ENCODE results near the gene S100A13.
A peak's percentile ranks its signal among the peaks of the same experiment; 100 is the strongest.
"Not testable (repeated sequence)": the region's sequence is repeated elsewhere in the genome, so short reads cannot be mapped to it uniquely, and the experiment has no call there.

S100A13 gene

GRCh38 chr1:153647346-153647714, 20.0 kb upstream of the S100A13 start:
- DNase-seq = no peak

GRCh38 chr1:153646672-153647345, 19.5 kb upstream of the S100A13 start:
- no peak for DNase-seq

- no peak for DNase-seq
Measured at GRCh38 chr1:153643816-153644215, 16.5 kb upstream of the S100A13 start.

GRCh38 chr1:153643100-153643499, 15.8 kb upstream of the S100A13 start:
- DNase-seq = no peak

- DNase-seq = no peak
Measured at GRCh38 chr1:153642161-153642560, 14.9 kb upstream of the S100A13 start.

- DNase-seq = no peak
Measured at GRCh38 chr1:153640861-153641260, 13.6 kb upstream of the S100A13 start.

GRCh38 chr1:153640213-153640612, 12.9 kb upstream of the S100A13 start:
- DNase-seq = not testable (repeated sequence)

- DNase-seq = no peak
Measured at GRCh38 chr1:153639280-153639679, 12.0 kb upstream of the S100A13 start.

GRCh38 chr1:153638261-153638660, 11.0 kb upstream of the S100A13 start:
- no peak for DNase-seq

GRCh38 chr1:153636312-153636711, 9.0 kb upstream of the S100A13 start:
- DNase-seq = no peak

- no peak for DNase-seq
Measured at GRCh38 chr1:153635872-153636271, 8.6 kb upstream of the S100A13 start.

- peak; percentile 94 for DNase-seq
Measured at GRCh38 chr1:153633754-153634665, 6.7 kb upstream of the S100A13 start, which contains the start of gene CHTOP. Gene CHTOP (plus strand): TSS chr1:153634066. CDS start chr1:153636589, 2,523 bp downstream.

- no peak for DNase-seq
Measured at GRCh38 chr1:153633161-153633753, 6.0 kb upstream of the S100A13 start.

GRCh38 chr1:153631047-153632022, 4.0 kb upstream of the S100A13 start:
- no peak for DNase-seq

GRCh38 chr1:153630384-153630783, 3.1 kb upstream of the S100A13 start:
- no peak for DNase-seq

GRCh38 chr1:153629971-153630370, 2.7 kb upstream of the S100A13 start:
- no peak for DNase-seq

GRCh38 chr1:153629343-153629665, 2.0 kb upstream of the S100A13 start:
- DNase-seq = no peak

GRCh38 chr1:153628638-153629342, 1.5 kb upstream of the S100A13 start:
- DNase-seq = no peak

GRCh38 chr1:153627715-153628626, 666 bp upstream of the S100A13 start, which contains the start of gene S100A1:
Gene S100A1 (plus strand): TSS chr1:153628434. CDS start chr1:153630522, 2,088 bp downstream.
- DNase-seq = no peak

GRCh38 chr1:153626477-153626903, 815 bp downstream of the S100A13 start:
- no peak for DNase-seq

Data from stimulated activated CD4-positive, alpha-beta T cell treated with anti-CD3 and anti-CD28 coated beads, Interleukin-4, amount 100 ng/mL, for 1 hour (primary cell).